Activated B cell treated with CpG ODN at 0.5 μM for 24 hours (primary cell): ENCODE results near the gene DCTN1. TPM values are rescaled to one million over a fixed set of nuclear protein-coding genes. Genes with fewer than 3 reads are reported as not detected.

ENCODE experiments used
- ATAC-seq: fragments of 200-7000 bp; cut with Tn5 transposase; one replicate; pipeline ENCODE4 v1.10.0; 2021; ENCODE audit warnings: low read depth, mild to moderate bottlenecking, moderate library complexity
- CTCF ChIA-PET: fragments of 350-600 bp; sonication (Branson Sonifier 250); formaldehyde crosslinking; loops from one replicate; lab custom pipeline; 2021; ENCODE audit warnings: antibody characterized with exemption; lab: Charles Lee
- POLR2A ChIA-PET: fragments of 350-600 bp; sonication (Branson Sonifier 250); formaldehyde crosslinking; loops from one replicate; lab custom pipeline; 2021; ENCODE audit warnings: antibody characterized with exemption; lab: Charles Lee
- DNase-seq: peaks from one replicate; pipeline ENCODE4 v3.0.0; 2022
- H3K27ac Mint-ChIP-seq: one replicate; pipeline ENCODE4 v1.8.0; 2020; ENCODE audit warnings: mixed read lengths
- H3K27me3 Mint-ChIP-seq: one replicate; pipeline ENCODE4 v1.8.0; 2021; ENCODE audit warnings: mixed read lengths
- H3K36me3 Mint-ChIP-seq: one replicate; pipeline ENCODE4 v1.8.0; 2021; ENCODE audit warnings: low read depth, mixed read lengths
- H3K4me1 Mint-ChIP-seq: one replicate; pipeline ENCODE4 v1.8.0; 2021; ENCODE audit warnings: mixed read lengths
- H3K4me3 Mint-ChIP-seq: one replicate; pipeline ENCODE4 v1.8.0; 2020; ENCODE audit warnings: mild to moderate bottlenecking, mixed read lengths
- H3K9me3 Mint-ChIP-seq: one replicate; pipeline ENCODE4 v1.8.0; 2020; ENCODE audit warnings: mixed read lengths
- intact Hi-C: fragments of 100-400 bp; cut with micrococcal nuclease; formaldehyde crosslinking; loops from one replicate; pipeline ENCODE4 v1.15.1; 2024
- total RNA-seq: library from RNA; stranded (reverse); gene quantifications from 2 replicates; pipeline ENCODE4 v1.2.3, GENCODE V29; 2022
- TF ChIP-seq, protein P1 (sequence below): fragments of 200-600 bp; IDR thresholded peaks from one replicate; pipeline ENCODE4 v1.8.0; 2022; ENCODE audit warnings: antibody characterized with exemption, mild to moderate bottlenecking

The DCTN1 gene
- total RNA-seq, 1 donor from 2014 or later: 137 TPM

DNA sequence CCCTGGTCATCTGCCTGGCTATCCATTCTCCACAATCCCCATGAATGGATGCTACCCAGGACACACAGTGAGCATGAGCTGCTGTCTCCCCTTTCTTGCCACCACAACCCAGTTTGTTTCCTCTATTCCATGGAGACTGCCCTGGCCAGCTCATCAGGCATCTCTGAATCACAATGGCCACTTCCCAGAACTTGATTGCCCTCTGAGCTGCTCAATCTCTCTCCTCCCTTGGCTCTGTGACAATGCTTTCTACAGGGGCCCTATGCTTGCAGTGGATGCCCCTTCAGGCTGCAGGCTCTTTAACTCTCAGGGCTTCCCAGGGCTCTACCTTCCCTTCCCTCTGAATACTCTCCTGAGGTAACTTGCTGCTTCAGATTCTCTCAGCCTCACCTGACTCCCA lies 22.5 kb downstream of the DCTN1 start:
- Mint-ChIP-seq H3K36me3 (peaks cover 63% of the 10 kb centered on the region), H3K9me3 (no peaks in the 10 kb centered on the region), H3K4me3 (no peak overlapping the region), H3K27me3 (no peaks in the 10 kb centered on the region), H3K4me1 (no peaks in the 10 kb centered on the region), H3K27ac (no peak overlapping the region)
- CTCF ChIA-PET: interaction anchor here (1.2 kb wide), 1 partner anchor 22 kb away, joined by 3 read pairs; no protein-coding TSS in a partner anchor
- POLR2A ChIA-PET: no interaction called here
- DNase-seq: no peak
- ATAC-seq: no peak
- intact Hi-C loops: no loop called here
- TF ChIP-seq, protein P1, sequence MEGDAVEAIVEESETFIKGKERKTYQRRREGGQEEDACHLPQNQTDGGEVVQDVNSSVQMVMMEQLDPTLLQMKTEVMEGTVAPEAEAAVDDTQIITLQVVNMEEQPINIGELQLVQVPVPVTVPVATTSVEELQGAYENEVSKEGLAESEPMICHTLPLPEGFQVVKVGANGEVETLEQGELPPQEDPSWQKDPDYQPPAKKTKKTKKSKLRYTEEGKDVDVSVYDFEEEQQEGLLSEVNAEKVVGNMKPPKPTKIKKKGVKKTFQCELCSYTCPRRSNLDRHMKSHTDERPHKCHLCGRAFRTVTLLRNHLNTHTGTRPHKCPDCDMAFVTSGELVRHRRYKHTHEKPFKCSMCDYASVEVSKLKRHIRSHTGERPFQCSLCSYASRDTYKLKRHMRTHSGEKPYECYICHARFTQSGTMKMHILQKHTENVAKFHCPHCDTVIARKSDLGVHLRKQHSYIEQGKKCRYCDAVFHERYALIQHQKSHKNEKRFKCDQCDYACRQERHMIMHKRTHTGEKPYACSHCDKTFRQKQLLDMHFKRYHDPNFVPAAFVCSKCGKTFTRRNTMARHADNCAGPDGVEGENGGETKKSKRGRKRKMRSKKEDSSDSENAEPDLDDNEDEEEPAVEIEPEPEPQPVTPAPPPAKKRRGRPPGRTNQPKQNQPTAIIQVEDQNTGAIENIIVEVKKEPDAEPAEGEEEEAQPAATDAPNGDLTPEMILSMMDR: no peak

DNA sequence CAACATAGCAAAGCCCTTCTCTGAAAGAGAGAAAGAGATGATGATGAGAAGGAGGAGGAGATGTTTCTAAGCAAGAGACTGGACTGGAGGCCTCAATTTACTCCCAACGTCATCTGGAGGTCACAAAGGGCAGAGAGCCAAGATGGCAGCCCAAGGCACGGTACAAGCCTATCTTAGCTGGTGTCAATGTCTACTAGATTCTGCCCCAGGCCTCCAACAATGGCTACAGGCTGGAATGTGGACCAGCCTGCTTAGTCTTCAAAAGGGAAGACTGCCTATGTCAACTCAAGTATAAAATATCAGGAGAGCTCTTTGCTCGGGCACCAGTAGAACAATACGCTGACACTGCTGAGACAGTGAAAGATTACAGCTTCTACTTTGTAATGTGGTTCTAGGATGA lies 30.2 kb downstream of the DCTN1 start:
- H3K4me3 Mint-ChIP-seq: no peak overlapping the region
- no peaks in the 10 kb centered on the region for H3K9me3 Mint-ChIP-seq
- TF ChIP-seq, protein P1: no peak
- no peak for ATAC-seq
- no peaks in the 10 kb centered on the region for H3K36me3 Mint-ChIP-seq
- no peak overlapping the region for H3K27ac Mint-ChIP-seq
- no peaks in the 10 kb centered on the region for H3K27me3 Mint-ChIP-seq
- no peaks in the 10 kb centered on the region for H3K4me1 Mint-ChIP-seq
- ChIA-PET CTCF (interaction anchor here (2.0 kb wide), 1 partner anchor 15 kb away, joined by 5 read pairs; no protein-coding TSS in a partner anchor), POLR2A (interaction anchor here (0.6 kb wide), 1 partner anchor 9 kb away, joined by 3 read pairs; no protein-coding TSS in a partner anchor)
- intact Hi-C loops: no loop called here
- DNase-seq: no peak

DNA sequence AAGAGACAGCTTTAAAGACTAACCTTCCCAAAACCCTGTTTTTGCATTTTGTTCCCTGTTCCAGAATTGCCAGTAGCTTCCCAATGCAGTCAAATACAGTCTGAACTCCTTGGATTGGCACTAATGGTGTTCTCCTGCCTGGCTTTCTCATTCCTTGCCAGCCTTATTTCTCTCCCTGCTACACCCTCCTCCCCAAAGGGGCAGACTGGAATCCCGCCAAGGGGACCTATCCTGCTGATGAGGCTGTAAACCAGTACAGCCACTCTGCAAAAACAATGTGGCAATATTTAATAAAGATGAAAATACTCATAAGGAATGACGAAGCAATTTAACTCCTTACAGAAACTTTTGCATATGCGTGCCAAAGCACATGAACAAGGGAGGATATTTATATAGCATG lies 32.4 kb downstream of the DCTN1 start:
- ChIA-PET POLR2A (no interaction called here), CTCF (no interaction called here)
- ATAC-seq: no peak
- Mint-ChIP-seq H3K4me3 (no peak overlapping the region), H3K27me3 (no peaks in the 10 kb centered on the region), H3K36me3 (no peaks in the 10 kb centered on the region), H3K27ac (no peak overlapping the region), H3K4me1 (no peaks in the 10 kb centered on the region), H3K9me3 (no peaks in the 10 kb centered on the region)
- intact Hi-C loops: no loop called here
- DNase-seq: no peak
- TF ChIP-seq, protein P1: no peak

DNA sequence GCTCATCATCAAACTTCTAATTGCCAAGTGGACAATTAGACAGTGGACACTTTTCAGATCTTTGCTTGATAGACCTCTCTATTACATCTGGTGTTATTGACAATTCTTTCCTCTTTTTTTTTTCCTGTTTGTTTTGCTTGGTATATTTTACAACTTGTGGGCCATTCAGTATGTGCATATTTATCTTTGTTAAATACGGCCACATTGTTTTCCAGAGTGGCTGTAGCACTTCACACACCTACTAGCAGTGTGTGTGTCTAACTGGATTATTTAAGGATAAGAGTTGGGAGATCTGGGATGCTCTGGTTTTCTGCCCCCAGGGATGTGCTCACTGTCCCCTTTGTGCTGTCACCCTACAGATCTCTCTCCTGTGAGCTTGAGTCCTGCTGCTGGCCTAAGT lies 32.8 kb downstream of the DCTN1 start:
- ChIA-PET CTCF (no interaction called here), POLR2A (no interaction called here)
- no peak overlapping the region for H3K27ac Mint-ChIP-seq
- no peak for ATAC-seq
- no peaks in the 10 kb centered on the region for H3K4me1 Mint-ChIP-seq
- TF ChIP-seq, protein P1: no peak
- intact Hi-C loops: no loop called here
- no peak overlapping the region for H3K4me3 Mint-ChIP-seq
- H3K36me3 Mint-ChIP-seq: no peaks in the 10 kb centered on the region
- H3K27me3 Mint-ChIP-seq: no peaks in the 10 kb centered on the region
- no peak for DNase-seq
- H3K9me3 Mint-ChIP-seq: no peaks in the 10 kb centered on the region

DNA sequence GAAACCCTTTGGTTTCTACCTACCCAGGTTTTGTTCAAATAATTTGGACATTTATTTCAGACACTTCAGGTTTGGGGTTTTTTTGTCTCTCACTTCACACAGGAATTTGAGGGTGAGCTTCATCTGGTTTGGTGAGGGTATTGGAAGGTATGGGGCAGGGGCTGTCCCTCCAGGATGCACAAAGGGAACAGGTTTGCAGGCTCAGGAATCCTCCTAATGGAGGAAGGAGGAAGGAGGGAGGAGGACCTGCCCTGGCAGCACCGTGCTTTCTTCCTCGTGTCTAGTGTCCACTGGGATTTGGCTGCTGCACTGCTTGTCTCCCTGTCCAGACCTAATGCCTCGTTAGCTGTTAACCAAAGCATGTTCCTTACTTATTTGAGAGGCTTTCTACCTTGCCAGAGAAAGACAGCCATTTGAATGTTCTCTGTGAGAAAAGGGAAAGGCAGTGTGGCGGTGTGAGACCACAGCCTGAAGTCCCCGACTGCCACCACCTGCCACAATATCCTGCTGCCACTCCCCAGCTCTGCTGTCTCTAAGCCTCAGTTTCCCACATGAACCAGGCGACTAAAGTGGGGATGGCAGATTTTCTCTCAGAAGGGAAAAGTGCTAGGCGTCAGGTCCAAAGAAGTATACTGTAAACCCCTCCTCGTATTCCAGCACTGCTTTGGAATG lies 34.7 kb downstream of the DCTN1 start:
- ChIA-PET CTCF (interaction anchor here (1.2 kb wide), 1 partner anchor 10 kb away, joined by 4 read pairs; no protein-coding TSS in a partner anchor), POLR2A (no interaction called here)
- ATAC-seq (no peak), DNase-seq (no peak)
- Mint-ChIP-seq H3K36me3 (no peaks in the 10 kb centered on the region), H3K27me3 (no peaks in the 10 kb centered on the region), H3K4me3 (no peak overlapping the region), H3K27ac (no peak overlapping the region), H3K4me1 (no peaks in the 10 kb centered on the region), H3K9me3 (no peaks in the 10 kb centered on the region)
- intact Hi-C loops: no loop called here
- TF ChIP-seq, protein P1: no peak
